SKM-1 treated with dmso at 0.1 percent for 144 hours (cell line): ENCODE data around the gene FGGY.

Experiments
- DNase-seq: peaks from one replicate; lab custom pipeline; 2025; ENCODE audit not compliant: unreplicated experiment; lab: John Stamatoyannopoulos, UW

Gene FGGY

DNA sequence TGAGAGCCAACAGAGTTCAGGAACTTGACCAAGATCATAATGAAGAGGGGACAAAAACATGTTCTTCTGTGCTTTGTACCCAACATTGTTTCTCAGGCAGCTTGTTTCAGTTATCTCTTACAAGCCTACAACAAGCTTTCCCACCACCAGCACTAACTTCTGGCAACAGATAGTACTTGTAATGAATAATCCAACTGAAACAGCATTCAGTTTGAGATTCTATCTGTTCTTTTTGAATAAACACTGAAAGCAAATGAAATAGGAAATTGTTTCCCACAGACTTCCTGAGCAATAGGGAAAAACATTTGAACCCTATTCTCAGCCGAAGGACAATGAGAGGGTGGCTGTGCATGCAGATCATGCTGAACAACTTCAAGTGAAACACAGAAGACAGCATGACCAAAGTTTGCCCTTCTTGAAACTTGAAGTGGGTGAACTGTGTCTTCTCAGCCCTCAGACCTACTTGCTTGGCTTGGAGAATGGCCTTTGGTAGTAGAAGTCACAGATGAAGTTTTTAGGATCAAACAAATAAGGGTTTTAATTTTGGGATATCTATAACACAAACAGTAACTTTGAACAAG, 506.7 kb downstream of the FGGY start:
- DNase-seq: no peak

DNA sequence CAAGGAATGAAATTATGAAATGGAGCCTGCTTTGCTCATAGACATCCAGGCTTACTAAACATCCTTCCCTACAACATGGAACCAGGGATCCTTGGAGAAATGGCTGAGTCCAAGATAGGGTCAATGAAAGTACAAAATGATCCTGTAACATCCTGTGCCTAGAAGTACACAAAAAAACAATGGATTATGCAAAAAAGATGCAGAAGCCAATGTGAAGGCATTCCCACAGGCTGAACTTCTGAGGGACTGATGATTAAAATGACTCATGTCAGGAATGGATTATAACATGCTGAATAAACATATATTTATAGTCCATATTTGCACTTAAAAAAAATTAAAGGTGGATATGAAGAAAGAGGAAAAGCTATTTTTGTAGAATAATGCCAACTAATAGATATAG, 507.4 kb downstream of the FGGY start:
- DNase-seq: no peak

DNA sequence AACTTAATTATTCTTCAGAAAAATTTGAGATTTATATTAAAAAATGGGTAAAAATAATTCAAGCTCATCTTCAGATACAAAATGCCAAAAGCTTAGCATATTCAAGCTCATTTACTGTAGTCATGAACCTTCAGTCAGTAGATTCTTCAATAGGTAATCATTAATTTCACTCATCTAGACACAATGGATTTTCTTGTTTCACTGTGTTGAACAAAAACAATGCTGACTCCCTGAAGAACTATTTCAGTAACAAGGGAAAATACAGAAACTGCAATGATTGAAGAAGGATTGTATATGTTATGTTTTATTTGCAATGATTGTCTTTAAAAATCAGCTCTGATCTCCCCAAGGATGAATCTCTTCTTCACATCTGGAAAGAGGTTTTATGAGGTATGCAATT, 508.7 kb downstream of the FGGY start:
- DNase-seq: no peak
